GM18499 (cell line): ENCODE data around the gene IREB2.

Source experiments
- ATAC-seq: cut with Tn5 transposase; IDR thresholded peaks from one replicate; pipeline ENCODE4 v1.9.1; 2021; ENCODE audit warnings: moderate number of reproducible peaks; ENCODE audit not compliant: insufficient read depth, unreplicated experiment

The IREB2 gene, protein sequence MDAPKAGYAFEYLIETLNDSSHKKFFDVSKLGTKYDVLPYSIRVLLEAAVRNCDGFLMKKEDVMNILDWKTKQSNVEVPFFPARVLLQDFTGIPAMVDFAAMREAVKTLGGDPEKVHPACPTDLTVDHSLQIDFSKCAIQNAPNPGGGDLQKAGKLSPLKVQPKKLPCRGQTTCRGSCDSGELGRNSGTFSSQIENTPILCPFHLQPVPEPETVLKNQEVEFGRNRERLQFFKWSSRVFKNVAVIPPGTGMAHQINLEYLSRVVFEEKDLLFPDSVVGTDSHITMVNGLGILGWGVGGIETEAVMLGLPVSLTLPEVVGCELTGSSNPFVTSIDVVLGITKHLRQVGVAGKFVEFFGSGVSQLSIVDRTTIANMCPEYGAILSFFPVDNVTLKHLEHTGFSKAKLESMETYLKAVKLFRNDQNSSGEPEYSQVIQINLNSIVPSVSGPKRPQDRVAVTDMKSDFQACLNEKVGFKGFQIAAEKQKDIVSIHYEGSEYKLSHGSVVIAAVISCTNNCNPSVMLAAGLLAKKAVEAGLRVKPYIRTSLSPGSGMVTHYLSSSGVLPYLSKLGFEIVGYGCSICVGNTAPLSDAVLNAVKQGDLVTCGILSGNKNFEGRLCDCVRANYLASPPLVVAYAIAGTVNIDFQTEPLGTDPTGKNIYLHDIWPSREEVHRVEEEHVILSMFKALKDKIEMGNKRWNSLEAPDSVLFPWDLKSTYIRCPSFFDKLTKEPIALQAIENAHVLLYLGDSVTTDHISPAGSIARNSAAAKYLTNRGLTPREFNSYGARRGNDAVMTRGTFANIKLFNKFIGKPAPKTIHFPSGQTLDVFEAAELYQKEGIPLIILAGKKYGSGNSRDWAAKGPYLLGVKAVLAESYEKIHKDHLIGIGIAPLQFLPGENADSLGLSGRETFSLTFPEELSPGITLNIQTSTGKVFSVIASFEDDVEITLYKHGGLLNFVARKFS

DNA sequence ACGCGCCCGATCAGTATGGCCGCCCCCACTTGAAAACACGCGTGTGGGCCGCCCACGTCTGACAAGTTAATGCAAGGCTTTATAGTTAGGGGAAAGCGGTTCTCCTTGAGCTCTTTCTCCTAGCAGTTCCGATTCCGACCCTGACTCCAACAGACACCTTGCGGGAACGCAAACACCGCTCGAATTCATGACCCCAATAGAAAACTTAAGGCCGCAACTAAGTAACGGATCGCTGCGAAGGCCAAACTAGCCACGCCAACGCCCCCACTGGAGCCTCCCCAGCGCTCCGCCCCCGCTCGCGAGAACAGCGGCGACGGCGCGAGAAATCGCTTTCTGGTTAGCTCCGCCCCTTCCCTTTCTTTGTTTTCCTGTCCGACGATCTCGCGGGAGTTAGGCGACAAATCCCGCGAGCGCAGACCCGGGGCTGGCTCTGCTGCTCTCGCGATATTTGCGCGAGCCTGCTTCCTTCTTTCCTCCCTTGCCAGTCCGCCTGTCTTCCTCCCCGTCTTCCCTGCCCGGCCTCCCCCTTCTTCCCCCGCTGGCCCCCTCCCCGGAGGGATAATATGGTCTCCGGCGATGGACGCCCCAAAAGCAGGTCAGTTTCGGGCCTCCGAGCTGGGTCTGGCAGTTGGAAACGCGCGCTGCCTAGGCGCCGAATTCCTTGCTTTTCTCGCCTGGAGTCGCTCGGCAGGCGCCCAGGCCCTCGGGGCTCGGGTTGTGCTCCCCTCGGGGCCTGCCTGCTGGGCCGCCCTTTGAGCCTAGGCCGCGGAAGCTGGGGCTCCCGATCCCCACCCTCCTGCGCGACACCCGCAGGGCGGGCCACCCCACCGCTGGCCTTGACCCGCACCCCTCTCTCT, at the start of gene IREB2:
TSS of gene IREB2 (plus strand) at position 455 of the 857 bp plus-strand sequence. CDS start at position 577, 122 bp downstream.
- ATAC-seq = peak; percentile 73

DNA sequence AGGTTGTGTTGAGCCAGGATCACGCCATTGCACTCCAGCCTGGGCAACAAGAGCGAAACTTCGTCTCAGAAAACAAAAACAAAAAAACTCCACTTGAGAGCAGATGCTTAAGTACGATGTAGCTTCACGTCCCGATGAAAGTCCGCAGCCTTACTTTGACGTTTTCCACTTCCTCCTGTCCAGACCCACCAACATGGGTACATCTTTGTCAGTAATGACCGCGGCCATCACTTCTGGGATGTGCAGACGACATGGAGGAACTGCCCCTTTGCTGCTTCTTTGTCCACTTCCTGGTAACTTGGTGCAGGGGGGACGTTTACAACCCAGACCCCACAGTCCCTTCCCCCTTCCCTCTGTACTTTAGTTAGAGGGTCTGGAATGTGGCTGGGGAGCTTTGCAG, 49.2 kb upstream of the IREB2 start:
- ATAC-seq = no peak

- no peak for ATAC-seq
Measured at GRCh38 chr15:78389322-78389721, 48.7 kb upstream of the IREB2 start.

DNA sequence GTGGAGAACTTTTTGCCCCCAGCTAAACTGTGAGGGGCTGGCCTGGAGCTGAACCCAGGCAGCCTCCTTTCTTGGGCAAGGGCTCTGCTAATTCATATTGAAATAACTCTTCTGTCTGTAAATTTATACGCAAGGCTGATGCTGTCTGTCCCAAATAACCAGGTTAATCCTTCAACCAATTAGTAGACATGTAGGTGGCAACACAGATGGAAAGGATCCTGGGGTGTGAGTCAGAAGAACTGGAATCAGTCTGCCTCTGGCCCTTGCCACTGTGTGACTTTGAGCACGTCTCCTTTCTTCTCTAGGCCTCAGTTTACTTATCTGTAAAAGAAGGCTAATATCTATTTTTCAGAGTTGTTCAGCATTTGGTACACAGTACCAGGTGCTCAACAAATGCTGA, 48.3 kb upstream of the IREB2 start:
- no peak for ATAC-seq

GRCh38 chr15:78390242-78390641, 47.8 kb upstream of the IREB2 start:
- ATAC-seq = no peak

- ATAC-seq = no peak
Measured at GRCh38 chr15:78390826-78391225, 47.2 kb upstream of the IREB2 start.

DNA sequence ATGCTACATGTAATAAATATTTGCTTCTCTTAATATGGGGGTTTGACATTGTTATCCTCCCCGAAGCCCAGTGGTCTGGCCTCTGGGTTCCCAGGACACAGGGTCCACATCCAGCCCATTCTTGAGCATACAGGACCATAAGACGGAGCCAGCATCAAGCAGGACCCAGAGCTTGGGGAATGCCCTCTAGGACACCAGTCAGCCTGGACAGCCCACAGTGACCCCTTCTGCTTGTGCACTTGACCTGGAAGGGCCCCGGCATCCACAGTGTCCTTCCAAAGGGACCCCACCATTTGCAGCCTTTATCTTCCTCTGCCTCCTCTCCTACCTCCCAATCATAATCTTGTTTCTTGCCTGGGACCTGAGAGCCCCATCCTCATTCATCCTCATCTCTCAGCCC, 46.2 kb upstream of the IREB2 start:
- ATAC-seq = no peak

- no peak for ATAC-seq
Measured at GRCh38 chr15:78392430-78392829, 45.6 kb upstream of the IREB2 start.

DNA sequence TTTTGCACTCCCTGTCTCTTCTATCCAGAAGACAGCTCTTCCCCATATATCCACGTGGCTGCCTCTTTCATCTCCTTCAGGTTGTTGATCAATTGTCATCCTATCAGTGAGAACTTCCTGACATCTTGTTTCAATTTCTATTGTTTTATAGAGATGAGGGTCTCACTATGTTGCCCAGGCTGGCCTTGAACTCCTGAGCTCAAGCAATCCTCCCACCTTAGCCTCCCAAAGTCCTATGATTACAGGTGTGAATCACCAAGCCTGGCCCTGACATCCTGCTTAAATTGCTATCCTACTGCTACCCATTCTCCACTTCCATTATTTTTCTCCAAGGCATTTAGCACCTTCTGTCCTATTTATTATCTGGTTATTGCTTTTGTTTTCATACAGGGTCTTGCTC, 44.9 kb upstream of the IREB2 start:
- no peak for ATAC-seq

DNA sequence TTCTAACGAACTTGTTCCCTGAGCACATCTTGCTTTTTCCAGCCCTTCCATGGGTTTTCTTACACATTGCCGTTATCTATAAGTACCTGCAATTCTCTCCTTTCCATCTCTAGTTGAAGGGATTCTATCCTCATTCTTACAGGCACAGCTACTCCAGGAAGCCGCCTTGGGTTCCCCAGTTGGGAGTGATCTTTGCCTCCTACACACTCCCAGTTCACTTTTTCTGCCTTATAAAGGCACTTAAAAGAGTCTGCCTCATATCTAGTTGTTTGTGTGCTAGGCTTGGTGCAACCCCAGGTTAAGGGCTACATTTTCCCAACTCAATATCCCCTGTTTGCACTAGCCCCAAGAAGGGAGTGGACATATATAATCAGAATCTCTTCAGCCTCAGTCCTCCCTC, 44.0 kb upstream of the IREB2 start:
- no peak for ATAC-seq

DNA sequence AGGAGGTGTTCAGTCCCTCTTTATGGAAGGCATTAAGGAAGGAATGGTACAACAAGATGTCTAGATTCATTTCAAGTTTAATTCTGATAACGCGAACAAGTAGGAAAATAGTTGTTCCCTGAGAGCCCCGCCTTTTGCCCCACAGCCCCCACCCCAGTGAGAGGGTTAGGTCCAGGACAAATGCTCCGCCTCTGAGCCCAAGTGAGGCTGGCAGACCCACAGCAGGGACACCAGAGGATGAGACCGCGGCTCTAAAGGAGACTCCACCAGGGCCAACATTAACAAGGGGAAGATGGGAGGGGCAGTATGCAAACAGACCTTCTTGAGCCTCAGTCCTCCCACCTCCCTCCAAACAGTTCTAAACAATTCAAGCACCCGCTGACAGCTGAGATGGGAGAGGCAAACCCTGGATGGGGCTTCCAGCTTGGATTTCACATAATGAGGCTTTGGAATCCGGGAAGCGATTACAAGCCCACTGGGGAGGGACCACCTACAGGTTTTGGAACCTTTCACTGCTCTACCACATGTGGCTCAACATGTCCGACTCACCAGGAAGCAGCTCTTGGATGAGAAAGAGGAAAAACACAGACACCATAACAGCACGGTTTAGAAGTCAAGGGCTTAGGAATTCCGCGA, 42.9 kb upstream of the IREB2 start:
- ATAC-seq = no peak

DNA sequence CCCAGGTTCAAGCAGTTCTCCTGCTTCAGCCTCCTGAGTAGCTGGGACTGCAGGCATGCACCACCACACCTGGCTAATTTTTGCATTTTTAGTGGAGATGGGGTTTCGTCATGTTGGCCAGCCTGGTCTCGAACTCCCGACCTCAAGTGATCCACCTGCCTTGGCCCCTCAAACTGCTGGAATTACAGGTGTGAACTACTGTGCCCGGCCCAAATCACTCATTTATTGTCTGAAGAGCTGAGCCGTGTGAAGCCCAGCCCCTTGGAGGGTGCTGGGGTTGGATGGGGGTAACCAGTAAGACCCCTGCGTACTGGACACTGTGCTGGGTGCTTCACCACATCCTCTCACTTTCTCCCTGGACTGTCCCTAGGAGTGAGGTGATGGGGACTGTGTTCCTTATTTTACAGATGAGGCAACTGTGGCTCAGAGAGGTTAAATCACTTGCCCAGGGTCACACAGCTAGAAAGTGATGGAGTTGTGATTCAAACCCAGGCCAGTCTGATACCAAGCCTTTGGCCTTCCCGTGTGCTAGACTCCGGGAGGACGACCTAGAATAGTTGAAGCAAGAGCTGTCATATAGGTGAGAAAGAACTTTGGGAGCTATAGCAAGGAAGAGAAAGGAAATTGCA, 41.7 kb upstream of the IREB2 start:
- no peak for ATAC-seq

DNA sequence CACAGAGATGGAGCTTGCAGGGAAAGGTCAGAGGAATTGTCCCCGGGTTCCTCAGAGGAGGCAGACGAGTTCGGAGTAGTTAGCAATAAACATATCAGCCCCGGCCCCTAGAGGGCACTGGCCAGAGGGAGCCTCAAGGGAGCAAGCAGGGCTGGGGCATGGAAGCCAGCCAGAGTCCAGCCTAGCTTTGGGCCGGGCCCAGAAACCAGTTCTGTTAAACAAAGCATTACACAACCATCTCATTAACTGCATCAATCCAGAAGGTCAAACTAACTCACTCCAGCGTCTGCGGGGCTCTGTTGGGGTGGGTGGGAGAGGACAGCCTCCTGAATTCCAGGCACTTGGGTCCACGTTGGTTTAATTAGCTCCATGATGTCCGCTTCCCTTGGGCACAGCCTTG, 41.0 kb upstream of the IREB2 start:
- no peak for ATAC-seq

- ATAC-seq = no peak
Measured at GRCh38 chr15:78397382-78397781, 40.6 kb upstream of the IREB2 start.

DNA sequence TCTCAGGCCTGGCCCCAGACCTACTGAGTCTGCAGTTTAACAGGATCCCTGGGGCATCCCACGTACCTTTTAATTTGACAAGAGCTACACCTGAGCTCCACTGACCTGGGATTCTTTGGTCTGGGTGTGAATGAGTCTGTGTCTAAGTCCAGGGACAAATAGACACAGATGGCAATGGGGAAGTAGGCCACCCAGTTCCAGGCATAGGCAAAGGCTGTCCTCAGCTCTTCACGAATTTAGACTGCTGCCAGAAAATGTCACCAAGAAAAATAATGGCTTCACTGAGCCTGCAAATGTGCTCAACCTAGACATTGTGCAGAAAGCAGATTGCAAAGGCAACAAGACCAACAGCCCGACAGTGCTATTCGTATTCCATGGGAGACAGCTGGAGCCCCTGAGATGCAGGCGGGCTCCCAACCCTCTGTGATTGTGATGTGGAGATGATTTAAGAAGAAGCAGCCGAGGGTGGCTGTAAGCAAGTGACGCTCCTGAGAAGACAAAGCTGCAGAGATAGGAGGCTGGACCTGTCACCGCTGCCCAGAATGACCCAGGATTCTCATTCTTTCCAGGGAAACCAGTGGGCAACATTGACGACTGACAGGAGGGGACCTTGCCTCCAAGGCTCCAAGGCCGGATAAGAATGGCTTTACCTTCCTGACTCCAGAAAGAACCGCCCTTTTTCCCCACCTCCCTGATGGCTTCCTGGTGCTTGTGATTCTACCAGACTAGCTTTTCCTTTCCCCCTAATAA, 39.8 kb upstream of the IREB2 start:
- ATAC-seq = no peak

GRCh38 chr15:78399091-78399490, 38.9 kb upstream of the IREB2 start:
- ATAC-seq = no peak

DNA sequence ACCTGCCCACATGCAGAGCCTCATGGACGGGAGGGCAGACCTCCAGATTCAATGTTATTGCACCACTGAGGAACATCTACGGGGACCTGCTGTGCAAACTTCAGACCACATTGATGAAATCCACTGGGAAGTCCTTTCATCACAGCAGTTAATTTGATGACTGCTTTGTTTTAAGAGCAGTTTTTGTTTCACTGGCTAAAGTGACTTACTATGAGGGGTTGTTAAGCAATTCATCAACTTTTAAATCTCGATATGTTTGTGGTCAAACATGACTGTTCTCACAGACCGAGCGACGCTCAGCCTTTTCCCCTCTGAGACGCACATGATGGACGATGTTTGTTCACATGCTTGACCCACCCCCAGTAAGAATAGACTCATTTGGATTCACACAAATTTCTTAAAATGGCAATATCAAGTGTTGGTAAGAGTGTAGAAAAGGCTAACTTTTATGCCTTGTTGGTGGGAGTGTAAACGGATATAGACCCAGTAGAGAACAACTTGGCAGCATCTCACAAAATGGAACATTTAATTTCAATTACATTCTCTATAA, 35.9 kb upstream of the IREB2 start:
- no peak for ATAC-seq

GRCh38 chr15:78404125-78404524, 33.9 kb upstream of the IREB2 start:
- ATAC-seq = no peak
